HepG2 (cell line): ENCODE measurements around the gene GOLPH3. TPM values are rescaled to one million over a fixed set of nuclear protein-coding genes. Genes with fewer than 3 reads are reported as not detected.

Source experiments
- ATAC-seq: fragments of 200-7000 bp; cut with Tn5 transposase; 3 replicates; pipeline ENCODE4 v1.9.1; 2020; ENCODE audit warnings: mild to moderate bottlenecking, moderate library complexity
- BruUV-seq: library from RNA; stranded (reverse); fragments of 400-500 nt; replicated peaks from 2 replicates; lab custom pipeline; 2021; lab: Mats Ljungman, UMichigan
- CTCF ChIA-PET: fragments of 300-600 bp; formaldehyde crosslinking; extraction: SDS; loops from one replicate; lab custom pipeline; 2021; ENCODE audit warnings: low total read pairs, inconsistent platforms, low intra/inter-chr PET ratio; lab: Yijun Ruan, JAX
- POLR2A ChIA-PET: fragments of 350-600 bp; sonication (Branson Sonifier 250); formaldehyde crosslinking; loops from one replicate; lab custom pipeline; 2020; ENCODE audit warnings: antibody characterized with exemption, inconsistent platforms; lab: Yijun Ruan, JAX
- DNase-seq: peaks from one replicate; pipeline ENCODE4 v3.0.0-alpha.2; 2015; ENCODE audit warnings: low spot score
- FAIRE-seq: peaks from 3 replicates; lab custom pipeline; 2011; peaks lifted over from hg19 to GRCh38; lab: Jason Lieb, UNC
- H2AFZ ChIP-seq: one replicate; pipeline ENCODE4 v1.6.1; 2011; ENCODE audit warnings: low read length, inconsistent platforms
- H3K27ac ChIP-seq: fragments of 300-600 bp; 3 replicates; pipeline ENCODE4 v1.8.0; 2011; ENCODE audit warnings: mixed run types, mild to moderate bottlenecking, mixed read lengths, low read length, inconsistent platforms; ENCODE audit not compliant: insufficient read depth; ENCODE audit errors: extremely low read length
- H3K27me3 ChIP-seq, 2 experiments: fragments of 200-600 bp in 1 of 2; 2 replicates in 1 of 2; 3 replicates in 1 of 2; pipeline versions ENCODE4 v1.6.0 to v1.8.0; 2011; ENCODE audit warnings: low read length in 2 of 2, mild to moderate bottlenecking in 2 of 2, moderate library complexity in 2 of 2, inconsistent platforms in 1 of 2; ENCODE audit not compliant: insufficient read depth in 2 of 2, control insufficient read depth in 1 of 2
- H3K36me3 ChIP-seq, 2 experiments: fragments of 200-600 bp in 1 of 2; replicated peaks in 1 of 2; 2 replicates in 1 of 2; 3 replicates in 1 of 2; pipeline versions ENCODE4 v1.5.1 to v1.8.0; 2011; ENCODE audit warnings: low read length in 2 of 2, inconsistent platforms in 1 of 2; ENCODE audit not compliant: insufficient read depth in 2 of 2, control insufficient read depth in 1 of 2
- H3K4me1 ChIP-seq: 2 replicates; pipeline ENCODE4 v1.5.1; 2012; ENCODE audit warnings: low read length, inconsistent platforms; ENCODE audit not compliant: insufficient read depth
- H3K4me2 ChIP-seq: 2 replicates; pipeline ENCODE4 v1.6.0; 2011; ENCODE audit warnings: low read depth, low read length, inconsistent platforms
- H3K4me3 ChIP-seq, 3 experiments: fragments of 200-600 bp in 1 of 3; sonication (generic), shearing (Covaris generic) in 1 of 3; replicated peaks in 1 of 3; 2 replicates each; pipeline ENCODE4 v1.5.1; 2011 to 2016; ENCODE audit warnings: low read length in 3 of 3, inconsistent platforms in 2 of 3, low read depth in 2 of 3, mild to moderate bottlenecking in 2 of 3, control low read depth in 1 of 3, mixed read lengths in 1 of 3; ENCODE audit not compliant: insufficient read depth in 1 of 3
- H3K79me2 ChIP-seq: one replicate; pipeline ENCODE4 v1.6.1; 2011; ENCODE audit warnings: low read length, inconsistent platforms; ENCODE audit not compliant: insufficient read depth
- H3K9ac ChIP-seq: 2 replicates; pipeline ENCODE4 v1.6.0; 2011; ENCODE audit warnings: mild to moderate bottlenecking, low read depth, low read length, inconsistent platforms; ENCODE audit not compliant: insufficient read depth
- H3K9me3 ChIP-seq: 2 replicates; pipeline ENCODE4 v1.5.1; 2012; ENCODE audit warnings: mild to moderate bottlenecking, low read length
- H4K20me1 ChIP-seq: 2 replicates; pipeline ENCODE4 v1.6.0; 2011; ENCODE audit warnings: inconsistent platforms, mild to moderate bottlenecking, low read length, moderate library complexity; ENCODE audit not compliant: insufficient read depth
- BRCA1 ChIP-seq: sonication (generic); formaldehyde crosslinking; IDR thresholded peaks from 2 replicates; pipeline ENCODE4 v1.4.0; 2020; ENCODE audit warnings: missing genetic modification reagents
- CREB1 ChIP-seq, 2 experiments: fragments of 450-650 bp in 1 of 2; IDR thresholded peaks; 2 replicates each; pipeline ENCODE4 v1.6.1; 2016 to 2017; ENCODE audit warnings: control low read depth in 1 of 2, mild to moderate bottlenecking in 1 of 2, missing compliant biosample characterization in 1 of 2, missing genetic modification characterization in 1 of 2
- NFRKB ChIP-seq: fragments of 450-650 bp; IDR thresholded peaks from 2 replicates; pipeline ENCODE4 v1.6.1; 2017
- RBFOX2 ChIP-seq: fragments of 200-400 bp; formaldehyde crosslinking; IDR thresholded peaks from 2 replicates; pipeline ENCODE4 v1.6.1; 2017; ENCODE audit warnings: low read depth, mild to moderate bottlenecking, low read length
- TP53 ChIP-seq: sonication (generic); formaldehyde crosslinking; conservative IDR thresholded peaks from 2 replicates; pipeline ENCODE4 v1.4.0; 2020; ENCODE audit warnings: missing genetic modification reagents
- ZC3H13 ChIP-seq: sonication (generic); formaldehyde crosslinking; IDR thresholded peaks from 2 replicates; pipeline ENCODE4 v1.8.1; 2023; ENCODE audit warnings: mild to moderate bottlenecking, missing genetic modification reagents, moderate library complexity
- ZMYM3 ChIP-seq: sonication (generic); formaldehyde crosslinking; IDR thresholded peaks from 2 replicates; pipeline ENCODE4 v1.5.1; 2020; ENCODE audit warnings: mild to moderate bottlenecking, missing genetic modification reagents
- ZNF7 ChIP-seq: IDR thresholded peaks from 2 replicates; pipeline ENCODE4 v1.6.1; 2016; ENCODE audit warnings: missing biosample characterization, missing genetic modification reagents
- WGBS: methylation state at CpG from one replicate; pipeline ENCODE4 v1.1.6; 2017; ENCODE audit warnings: low lambda C conversion rate; 5-methylcytosine and 5-hydroxymethylcytosine counted together
- in situ Hi-C: cut with HindIII; loops from 2 replicates; pipeline ENCODE4 v1.10.0; 2017; ENCODE audit warnings: low pct_unique_long_range_greater_than_20kb; ENCODE audit not compliant: extremely low pct_ligation_motif_present
- intact Hi-C: fragments of 100-400 bp; cut with micrococcal nuclease; formaldehyde crosslinking; loops from one replicate; pipeline ENCODE4 v1.10.0; 2022; ENCODE audit not compliant: unreplicated experiment
- polyA plus RNA-seq, 8 experiments: library from polyadenylated mRNA; depleted of rRNA in 3 of 8; stranded (reverse) in 7 of 8; unstranded in 1 of 8; fragments of >200 nt; fragmentation: Illumina TruSeq in 4 of 8; extraction: Trizol in 4 of 8; gene quantifications; 2 replicates each; pipeline versions ENCODE4 v1.2.1 to v1.2.3, GENCODE V29; 2011 to 2016; ENCODE audit warnings: low read depth in 4 of 8, missing spikeins in 1 of 8, mixed read lengths in 1 of 8; ENCODE audit not compliant: insufficient read depth in 1 of 8
- total RNA-seq, 5 experiments: library from RNA; depleted of rRNA; stranded (reverse); fragments of >200 nt; fragmentation: Illumina TruSeq; extraction: Trizol; gene quantifications; 2 replicates each; pipeline ENCODE4 v1.2.3, GENCODE V29; 2016; ENCODE audit warnings: low read depth in 1 of 5
- TF ChIP-seq, protein P1 (sequence below): sonication (generic); formaldehyde crosslinking; IDR thresholded peaks from 2 replicates; pipeline ENCODE4 v1.5.0; 2020; ENCODE audit warnings: mild to moderate bottlenecking, missing genetic modification reagents
- TF ChIP-seq, protein P2 (sequence below): sonication (generic); formaldehyde crosslinking; IDR thresholded peaks from 2 replicates; pipeline ENCODE4 v1.4.0; 2020; ENCODE audit warnings: missing genetic modification reagents, borderline replicate concordance

Gene GOLPH3
- total and polyA plus RNA-seq, 2 of the 13 experiments (the other 11 are each of a cell fraction or from before 2014, with no cell fraction given): 59.5 to 84.5 TPM

DNA sequence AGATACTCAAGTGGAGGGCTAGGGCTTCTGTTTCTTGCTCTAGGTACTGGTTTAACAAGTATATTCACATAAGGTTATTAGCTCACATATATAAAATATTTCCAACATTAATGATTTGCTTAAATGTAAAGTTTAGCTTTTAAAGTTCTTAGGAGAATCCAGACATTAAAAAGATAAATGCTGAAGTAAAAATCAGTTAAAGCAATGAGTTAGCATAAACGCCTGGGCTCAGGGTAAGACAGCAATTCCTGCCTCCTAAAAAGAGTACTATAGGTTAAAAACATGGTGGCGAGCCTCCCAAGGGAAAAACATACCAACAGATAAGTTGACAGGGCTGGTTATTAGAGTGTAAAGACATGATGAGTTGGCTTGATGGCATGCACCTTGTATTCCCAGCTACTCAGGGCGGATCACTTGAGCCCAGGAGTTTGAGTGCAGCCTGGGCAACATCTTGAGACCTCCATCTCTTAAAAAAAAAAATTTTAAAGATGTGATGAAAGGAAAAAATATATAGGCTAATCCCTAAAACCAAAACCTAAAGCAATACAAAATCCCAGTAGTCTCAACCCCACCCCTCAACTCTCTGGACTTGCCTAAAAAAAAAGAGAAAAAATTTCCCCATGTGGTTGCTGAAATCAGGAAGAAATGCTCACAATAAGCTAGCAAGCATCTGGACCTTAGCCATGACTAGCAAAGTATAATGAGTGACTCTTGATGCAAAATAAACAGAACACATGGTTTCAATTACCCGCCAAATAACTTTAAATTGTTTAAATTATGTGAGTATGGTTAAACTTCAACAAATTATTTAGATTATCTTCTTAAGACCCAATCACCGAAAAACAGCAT lies 3.6 kb downstream of the GOLPH3 start:
- Histone ChIP-seq H3K79me2 (peaks cover 89% of the 10 kb centered on the region), H3K27ac (peak overlapping the region; percentile 17), H3K27me3 (no peaks in the 10 kb centered on the region; a peak in 1 of 5 replicates), H3K4me1 (peaks cover 68% of the 10 kb centered on the region), H3K9ac (peak overlapping the region; percentile 10; the same call in 1 of the 2 replicates), H3K4me2 (peak overlapping the region; percentile 76), H4K20me1 (peaks cover 55% of the 10 kb centered on the region), H2AFZ (no peak overlapping the region), H3K36me3 (peaks cover 6 to 32% of the 10 kb centered on the region in 2 experiments), H3K9me3 (no peaks in the 10 kb centered on the region), H3K4me3 (peak overlapping the region in 2 of 3 experiments; percentile 87 to 90; a peak in 2 of 6 replicates)
- 85% methylated on average over 5 of the region's 5 CpGs for WGBS
- TF ChIP-seq NFRKB: no peak
- peak; percentile 56 for TF ChIP-seq RBFOX2
- no peak for TF ChIP-seq CREB1 (IDR thresholded peaks at IDR 0.05)
- 0 out of 2 replicates have a peak, but pooled peaks have one; percentile 13 for TF ChIP-seq CREB1 (CRISPR knock-in tag; IDR thresholded peaks at IDR 0.05)
- FAIRE-seq (no peak), DNase-seq (no peak), ATAC-seq (no peak)
- ChIA-PET CTCF (no interaction called here), POLR2A (interaction anchor here (1.1 kb wide), 1 partner anchor 159 kb away, joined by 5 read pairs; no protein-coding TSS in a partner anchor)
- in situ Hi-C loops (no loop called here), intact Hi-C loops (loop anchor here (5.0 kb wide), 1 partner anchor 142 kb away; the partner anchor contains the start of gene MTMR12)
- BruUV-seq: no TSS peak

DNA sequence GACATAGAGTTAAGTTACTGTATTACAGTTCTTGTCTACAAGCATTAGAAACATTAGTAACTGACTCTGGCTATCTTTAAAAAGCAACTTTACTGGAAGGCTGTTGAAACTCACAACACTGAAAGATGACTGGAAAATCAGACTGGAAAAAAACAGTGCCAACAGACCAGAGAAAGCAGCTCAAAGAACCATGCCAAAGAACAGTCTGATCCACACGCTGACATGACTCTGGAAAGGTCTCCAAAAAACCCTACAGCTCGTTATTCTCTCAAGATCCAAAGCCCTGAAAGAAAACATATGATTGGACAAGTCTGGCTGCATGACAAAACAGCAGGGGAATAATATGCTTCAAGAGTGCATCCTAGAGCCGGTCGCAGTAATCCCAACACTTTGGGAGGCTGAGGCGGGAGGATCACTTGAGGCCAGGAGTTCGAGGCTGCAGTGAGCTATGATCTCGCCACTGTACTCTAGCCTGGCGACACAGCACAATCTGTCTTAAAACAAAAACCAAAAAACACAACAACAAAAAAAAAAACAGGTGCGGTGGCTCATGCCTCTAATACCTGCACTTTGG lies 5.6 kb downstream of the GOLPH3 start:
- intact Hi-C loops: loop anchor here (10.0 kb wide), 1 partner anchor 166 kb away; no protein-coding TSS in a partner anchor
- Histone ChIP-seq H3K4me3 (no peak overlapping the region), H3K27ac (no peak overlapping the region), H3K36me3 (peaks cover 6 to 32% of the 10 kb centered on the region in 2 experiments), H4K20me1 (peaks cover 73% of the 10 kb centered on the region), H3K9ac (no peak overlapping the region), H3K9me3 (no peaks in the 10 kb centered on the region), H3K27me3 (no peaks in the 10 kb centered on the region; a peak in 1 of 5 replicates), H2AFZ (no peak overlapping the region), H3K4me2 (no peak overlapping the region), H3K4me1 (peaks cover 75% of the 10 kb centered on the region), H3K79me2 (peaks cover 98% of the 10 kb centered on the region)
- no peak for DNase-seq
- 93% methylated on average over 9 of the region's 9 CpGs for WGBS
- POLR2A ChIA-PET: no interaction called here
- ATAC-seq: no peak
- FAIRE-seq: no peak
- no TSS peak for BruUV-seq
- in situ Hi-C loops: no loop called here
- CTCF ChIA-PET: no interaction called here
- TF ChIP-seq ZMYM3 (CRISPR knock-in tag) (0 out of 2 replicates have a peak, but pooled peaks have one; percentile 36), ZNF7 (CRISPR knock-in tag) (no peak), BRCA1 (CRISPR knock-in tag) (no peak), ZC3H13 (CRISPR knock-in tag) (no peak), TP53 (CRISPR knock-in tag) (no peak)
- TF ChIP-seq, protein P1, sequence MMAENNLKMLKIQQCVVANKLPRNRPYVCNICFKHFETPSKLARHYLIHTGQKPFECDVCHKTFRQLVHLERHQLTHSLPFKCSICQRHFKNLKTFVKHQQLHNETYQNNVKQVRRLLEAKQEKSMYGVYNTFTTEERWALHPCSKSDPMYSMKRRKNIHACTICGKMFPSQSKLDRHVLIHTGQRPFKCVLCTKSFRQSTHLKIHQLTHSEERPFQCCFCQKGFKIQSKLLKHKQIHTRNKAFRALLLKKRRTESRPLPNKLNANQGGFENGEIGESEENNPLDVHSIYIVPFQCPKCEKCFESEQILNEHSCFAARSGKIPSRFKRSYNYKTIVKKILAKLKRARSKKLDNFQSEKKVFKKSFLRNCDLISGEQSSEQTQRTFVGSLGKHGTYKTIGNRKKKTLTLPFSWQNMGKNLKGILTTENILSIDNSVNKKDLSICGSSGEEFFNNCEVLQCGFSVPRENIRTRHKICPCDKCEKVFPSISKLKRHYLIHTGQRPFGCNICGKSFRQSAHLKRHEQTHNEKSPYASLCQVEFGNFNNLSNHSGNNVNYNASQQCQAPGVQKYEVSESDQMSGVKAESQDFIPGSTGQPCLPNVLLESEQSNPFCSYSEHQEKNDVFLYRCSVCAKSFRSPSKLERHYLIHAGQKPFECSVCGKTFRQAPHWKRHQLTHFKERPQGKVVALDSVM (CRISPR knock-in tag): peak; percentile 90
- TF ChIP-seq, protein P2, sequence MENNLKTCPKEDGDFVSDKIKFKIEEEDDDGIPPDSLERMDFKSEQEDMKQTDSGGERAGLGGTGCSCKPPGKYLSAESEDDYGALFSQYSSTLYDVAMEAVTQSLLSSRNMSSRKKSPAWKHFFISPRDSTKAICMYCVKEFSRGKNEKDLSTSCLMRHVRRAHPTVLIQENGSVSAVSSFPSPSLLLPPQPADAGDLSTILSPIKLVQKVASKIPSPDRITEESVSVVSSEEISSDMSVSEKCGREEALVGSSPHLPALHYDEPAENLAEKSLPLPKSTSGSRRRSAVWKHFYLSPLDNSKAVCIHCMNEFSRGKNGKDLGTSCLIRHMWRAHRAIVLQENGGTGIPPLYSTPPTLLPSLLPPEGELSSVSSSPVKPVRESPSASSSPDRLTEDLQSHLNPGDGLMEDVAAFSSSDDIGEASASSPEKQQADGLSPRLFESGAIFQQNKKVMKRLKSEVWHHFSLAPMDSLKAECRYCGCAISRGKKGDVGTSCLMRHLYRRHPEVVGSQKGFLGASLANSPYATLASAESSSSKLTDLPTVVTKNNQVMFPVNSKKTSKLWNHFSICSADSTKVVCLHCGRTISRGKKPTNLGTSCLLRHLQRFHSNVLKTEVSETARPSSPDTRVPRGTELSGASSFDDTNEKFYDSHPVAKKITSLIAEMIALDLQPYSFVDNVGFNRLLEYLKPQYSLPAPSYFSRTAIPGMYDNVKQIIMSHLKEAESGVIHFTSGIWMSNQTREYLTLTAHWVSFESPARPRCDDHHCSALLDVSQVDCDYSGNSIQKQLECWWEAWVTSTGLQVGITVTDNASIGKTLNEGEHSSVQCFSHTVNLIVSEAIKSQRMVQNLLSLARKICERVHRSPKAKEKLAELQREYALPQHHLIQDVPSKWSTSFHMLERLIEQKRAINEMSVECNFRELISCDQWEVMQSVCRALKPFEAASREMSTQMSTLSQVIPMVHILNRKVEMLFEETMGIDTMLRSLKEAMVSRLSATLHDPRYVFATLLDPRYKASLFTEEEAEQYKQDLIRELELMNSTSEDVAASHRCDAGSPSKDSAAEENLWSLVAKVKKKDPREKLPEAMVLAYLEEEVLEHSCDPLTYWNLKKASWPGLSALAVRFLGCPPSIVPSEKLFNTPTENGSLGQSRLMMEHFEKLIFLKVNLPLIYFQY: no peak
